Measurements from ENCODE around the gene AP3S2. TPM values are rescaled to one million over a fixed set of nuclear protein-coding genes. Genes with fewer than 3 reads are reported as not detected.
"Not testable (repeated sequence)": the region's sequence is repeated elsewhere in the genome, so short reads cannot be mapped to it uniquely, and the experiment has no call there.

Gene AP3S2
- total RNA-seq, 1 donor from 2014 or later: 24.7 TPM

- H3K4me3 Mint-ChIP-seq; intact Hi-C loops (cut with micrococcal nuclease); DNase-seq (ENCODE audit: low spot score); H3K27ac Mint-ChIP-seq; H3K27me3 Mint-ChIP-seq (ENCODE audit: insufficient read depth); H3K9me3 Mint-ChIP-seq: not testable (repeated sequence)
- peaks cover 12% of the 10 kb centered on the region for H3K4me1 Mint-ChIP-seq (ENCODE audit: low read depth)
- peaks cover 19% of the 10 kb centered on the region for H3K36me3 Mint-ChIP-seq (ENCODE audit: low read depth)
Observed at GRCh38 chr15:89854863-89855262, 38.9 kb downstream of the AP3S2 start.

DNA sequence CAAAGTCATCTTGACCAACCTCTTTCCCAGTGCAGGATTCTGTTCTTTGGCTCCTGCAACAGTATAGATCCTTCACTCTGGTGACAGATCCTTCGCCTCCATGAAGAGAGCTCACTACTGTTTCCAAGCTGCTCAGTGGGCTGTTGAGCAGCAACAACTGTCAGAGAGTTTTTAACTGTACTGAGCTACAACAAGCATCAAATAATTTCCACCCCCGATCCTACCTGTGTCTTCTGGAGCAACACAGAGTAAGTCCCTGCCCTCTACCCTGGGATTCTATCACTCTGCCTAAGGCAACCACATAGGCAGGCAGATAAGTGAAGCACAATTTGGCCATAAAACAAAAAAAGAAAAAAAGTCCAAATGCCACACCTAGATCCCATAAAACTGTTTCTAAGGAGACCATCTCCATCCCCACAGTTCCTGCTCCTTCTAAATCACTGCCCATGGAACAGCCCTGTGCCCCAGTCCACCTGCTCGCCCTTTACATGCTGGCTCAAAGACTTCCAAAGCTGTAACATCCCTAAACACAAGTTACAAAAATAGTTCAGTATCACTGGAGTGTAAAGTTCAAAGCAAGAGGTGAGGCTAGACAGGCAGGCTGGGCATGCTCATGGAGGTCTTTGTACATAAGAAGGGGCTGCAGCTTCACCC, 41.3 kb downstream of the AP3S2 start:
- DNase-seq (ENCODE audit: low spot score): no peak
- H3K4me3 Mint-ChIP-seq: no peak overlapping the region
- H3K27ac Mint-ChIP-seq: no peak overlapping the region
- peaks cover 12% of the 10 kb centered on the region for H3K4me1 Mint-ChIP-seq (ENCODE audit: low read depth)
- no peaks in the 10 kb centered on the region for H3K9me3 Mint-ChIP-seq
- peaks cover 23% of the 10 kb centered on the region for H3K36me3 Mint-ChIP-seq (ENCODE audit: low read depth)
- H3K27me3 Mint-ChIP-seq (ENCODE audit: insufficient read depth): no peaks in the 10 kb centered on the region
- intact Hi-C loops (cut with micrococcal nuclease): no loop called here

- H3K36me3 Mint-ChIP-seq (ENCODE audit: low read depth): peaks cover 22% of the 10 kb centered on the region
- intact Hi-C loops (cut with micrococcal nuclease): no loop called here
- H3K4me1 Mint-ChIP-seq (ENCODE audit: low read depth): peaks cover 12% of the 10 kb centered on the region
- no peak for DNase-seq (ENCODE audit: low spot score)
- no peaks in the 10 kb centered on the region for H3K9me3 Mint-ChIP-seq
- H3K27me3 Mint-ChIP-seq (ENCODE audit: insufficient read depth): no peaks in the 10 kb centered on the region
- H3K4me3 Mint-ChIP-seq: no peak overlapping the region
- H3K27ac Mint-ChIP-seq: no peak overlapping the region
Observed at GRCh38 chr15:89851673-89852341, 42.0 kb downstream of the AP3S2 start.

DNA sequence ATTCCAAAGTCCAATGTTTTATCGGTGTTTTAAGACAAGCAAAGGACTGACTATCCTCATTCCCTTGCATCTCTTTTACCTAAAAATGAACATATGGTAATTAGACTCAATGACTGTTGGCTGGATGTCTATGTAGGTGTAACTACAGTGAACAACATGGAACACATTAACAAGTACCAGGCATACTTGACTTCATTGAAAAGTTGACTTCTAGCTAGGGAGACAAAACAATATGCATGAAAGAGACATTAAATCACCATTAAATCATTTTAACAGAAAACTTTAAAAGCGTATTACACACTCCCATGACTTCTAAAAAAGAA, 44.9 kb downstream of the AP3S2 start:
- H3K4me3 Mint-ChIP-seq: no peak overlapping the region

GRCh38 chr15:89847101-89847500, 46.7 kb downstream of the AP3S2 start:
- intact Hi-C loops (cut with micrococcal nuclease): no loop called here
- Mint-ChIP-seq H3K27me3 (ENCODE audit: insufficient read depth) (no peaks in the 10 kb centered on the region), H3K4me3 (no peak overlapping the region), H3K27ac (no peak overlapping the region), H3K9me3 (no peaks in the 10 kb centered on the region), H3K36me3 (ENCODE audit: low read depth) (peaks cover 21% of the 10 kb centered on the region), H3K4me1 (ENCODE audit: low read depth) (peaks cover 18% of the 10 kb centered on the region)
- DNase-seq (ENCODE audit: low spot score): no peak

More for the DNA sequence above, 44.9 kb downstream of the AP3S2 start:
- Mint-ChIP-seq H3K27ac (no peak overlapping the region), H3K9me3 (no peaks in the 10 kb centered on the region), H3K27me3 (ENCODE audit: insufficient read depth) (no peaks in the 10 kb centered on the region), H3K4me1 (ENCODE audit: low read depth) (peaks cover 20% of the 10 kb centered on the region), H3K36me3 (ENCODE audit: low read depth) (peaks cover 25% of the 10 kb centered on the region)
- intact Hi-C loops (cut with micrococcal nuclease): no loop called here
- DNase-seq (ENCODE audit: low spot score): no peak

DNA sequence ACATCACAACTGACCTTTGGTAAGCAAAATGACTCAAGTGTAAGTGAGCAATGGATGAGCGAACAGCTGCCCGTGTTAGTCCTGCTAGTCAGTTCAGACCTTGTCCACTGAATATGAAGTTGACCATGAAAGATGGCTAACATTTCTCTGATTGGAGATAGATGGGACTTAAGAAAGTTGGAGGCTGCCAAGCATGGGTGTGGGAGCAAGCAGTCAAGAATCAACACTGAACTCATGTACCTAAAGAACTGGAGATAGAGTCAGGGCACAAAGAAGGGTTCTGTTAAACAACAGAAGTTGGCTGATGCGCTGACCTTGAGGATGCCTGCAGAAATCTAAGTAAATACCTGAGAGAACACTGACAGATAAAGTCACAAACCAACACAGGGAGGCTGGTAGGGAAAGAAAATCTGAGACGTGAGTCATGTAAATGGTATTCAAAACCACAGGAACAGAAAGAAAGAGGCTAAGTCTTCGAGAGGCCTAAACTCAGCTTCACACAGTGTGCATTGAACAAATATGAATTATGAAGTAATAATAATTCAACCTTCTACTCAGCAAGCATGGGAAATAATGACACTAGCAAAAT, 48.4 kb downstream of the AP3S2 start:
- Mint-ChIP-seq H3K27ac (no peak overlapping the region), H3K4me1 (ENCODE audit: low read depth) (peaks cover 16% of the 10 kb centered on the region)
- intact Hi-C loops (cut with micrococcal nuclease): no loop called here

DNA sequence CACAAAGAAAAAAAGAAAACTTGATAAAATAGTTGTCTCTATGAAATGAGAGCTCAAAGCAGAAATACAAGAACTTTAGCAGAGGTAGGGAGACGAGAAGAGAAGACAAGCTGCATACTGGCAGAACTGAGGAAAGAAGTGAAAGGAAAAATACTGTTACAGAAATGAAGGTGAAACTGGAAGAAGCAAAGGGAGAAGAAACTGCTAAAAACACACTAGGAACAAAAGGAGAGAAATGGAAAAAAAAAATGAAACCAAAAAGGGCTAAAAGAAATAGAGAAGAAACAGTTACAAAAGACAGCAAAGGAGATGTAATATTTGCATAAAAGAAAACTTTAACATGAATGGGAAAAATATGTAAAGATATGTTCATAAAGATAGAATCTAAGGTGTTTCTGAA, 51.8 kb downstream of the AP3S2 start:
- Mint-ChIP-seq H3K4me1 (ENCODE audit: low read depth) (peaks cover 16% of the 10 kb centered on the region), H3K9me3 (no peaks in the 10 kb centered on the region), H3K4me3 (no peak overlapping the region), H3K36me3 (ENCODE audit: low read depth) (peaks cover 10% of the 10 kb centered on the region), H3K27me3 (ENCODE audit: insufficient read depth) (no peaks in the 10 kb centered on the region), H3K27ac (no peak overlapping the region)
- intact Hi-C loops (cut with micrococcal nuclease): no loop called here
- no peak for DNase-seq (ENCODE audit: low spot score)

More for the DNA sequence above, 48.4 kb downstream of the AP3S2 start:
- no peaks in the 10 kb centered on the region for H3K9me3 Mint-ChIP-seq
- no peaks in the 10 kb centered on the region for H3K27me3 Mint-ChIP-seq (ENCODE audit: insufficient read depth)
- H3K36me3 Mint-ChIP-seq (ENCODE audit: low read depth): peaks cover 18% of the 10 kb centered on the region
- DNase-seq (ENCODE audit: low spot score): no peak
- H3K4me3 Mint-ChIP-seq: no peak overlapping the region

GRCh38 chr15:89841306-89841705, 52.5 kb downstream of the AP3S2 start:
- Mint-ChIP-seq H3K4me3 (no peak overlapping the region), H3K36me3 (ENCODE audit: low read depth) (peaks cover 11% of the 10 kb centered on the region), H3K27me3 (ENCODE audit: insufficient read depth) (no peaks in the 10 kb centered on the region), H3K9me3 (no peaks in the 10 kb centered on the region), H3K27ac (no peak overlapping the region), H3K4me1 (ENCODE audit: low read depth) (peaks cover 16% of the 10 kb centered on the region)
- no peak for DNase-seq (ENCODE audit: low spot score)
- intact Hi-C loops (cut with micrococcal nuclease): no loop called here

DNA sequence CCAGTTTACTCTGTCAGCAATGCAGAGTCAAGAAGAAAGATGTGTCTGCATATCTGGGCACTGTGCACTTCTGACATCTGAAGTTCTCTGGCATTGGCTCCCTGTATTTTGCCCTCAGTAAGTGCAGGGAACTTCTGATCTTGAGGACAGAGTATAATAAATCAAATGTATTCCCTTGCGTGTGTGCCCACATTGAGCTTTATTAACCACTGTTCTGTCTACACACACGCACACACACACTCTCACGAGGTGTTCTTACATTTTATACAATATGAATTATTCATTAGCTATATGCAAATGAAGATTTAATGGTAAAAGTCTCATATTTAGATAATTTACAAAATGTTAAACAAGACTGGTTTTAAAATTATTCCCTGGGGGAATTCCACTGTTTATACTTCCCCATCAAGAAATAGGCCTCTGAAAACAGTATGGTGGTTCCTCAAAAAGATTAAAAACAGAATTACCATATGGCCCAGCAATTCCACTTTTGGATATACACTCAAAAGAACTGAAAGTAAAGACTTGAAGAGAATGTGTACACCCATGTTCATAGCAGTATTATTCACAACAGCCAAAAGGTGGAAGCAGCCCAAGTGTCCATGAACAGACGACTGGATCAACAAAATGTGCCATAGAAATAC, 54.5 kb downstream of the AP3S2 start:
- no peaks in the 10 kb centered on the region for H3K9me3 Mint-ChIP-seq
- DNase-seq (ENCODE audit: low spot score): no peak
- H3K4me1 Mint-ChIP-seq (ENCODE audit: low read depth): peaks cover 8% of the 10 kb centered on the region
- H3K4me3 Mint-ChIP-seq: no peak overlapping the region
- no peaks in the 10 kb centered on the region for H3K27me3 Mint-ChIP-seq (ENCODE audit: insufficient read depth)
- intact Hi-C loops (cut with micrococcal nuclease): no loop called here
- no peak overlapping the region for H3K27ac Mint-ChIP-seq
- H3K36me3 Mint-ChIP-seq (ENCODE audit: low read depth): peaks cover 12% of the 10 kb centered on the region

DNA sequence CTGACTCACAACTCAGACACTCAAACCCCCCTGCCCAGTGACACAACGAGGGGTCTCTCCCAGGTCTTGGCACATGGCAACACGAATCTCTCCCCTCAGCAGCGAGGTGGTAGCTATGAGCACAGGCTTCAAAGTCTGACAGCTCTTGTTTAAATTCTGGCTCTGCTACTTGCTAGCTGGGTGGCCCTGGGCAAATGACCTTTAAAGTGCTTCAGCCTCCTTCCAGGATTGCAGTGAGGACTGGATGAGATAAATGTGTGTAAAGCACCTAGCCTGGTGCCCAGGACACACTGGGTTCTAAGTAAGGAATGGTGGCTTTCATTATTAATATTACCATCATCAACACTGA, 56.0 kb downstream of the AP3S2 start:
- Mint-ChIP-seq H3K4me1 (ENCODE audit: low read depth) (peaks cover 8% of the 10 kb centered on the region), H3K27ac (no peak overlapping the region), H3K36me3 (ENCODE audit: low read depth) (peaks cover 22% of the 10 kb centered on the region), H3K4me3 (no peak overlapping the region), H3K27me3 (ENCODE audit: insufficient read depth) (no peaks in the 10 kb centered on the region), H3K9me3 (no peaks in the 10 kb centered on the region)
- intact Hi-C loops (cut with micrococcal nuclease): no loop called here
- no peak for DNase-seq (ENCODE audit: low spot score)

DNA sequence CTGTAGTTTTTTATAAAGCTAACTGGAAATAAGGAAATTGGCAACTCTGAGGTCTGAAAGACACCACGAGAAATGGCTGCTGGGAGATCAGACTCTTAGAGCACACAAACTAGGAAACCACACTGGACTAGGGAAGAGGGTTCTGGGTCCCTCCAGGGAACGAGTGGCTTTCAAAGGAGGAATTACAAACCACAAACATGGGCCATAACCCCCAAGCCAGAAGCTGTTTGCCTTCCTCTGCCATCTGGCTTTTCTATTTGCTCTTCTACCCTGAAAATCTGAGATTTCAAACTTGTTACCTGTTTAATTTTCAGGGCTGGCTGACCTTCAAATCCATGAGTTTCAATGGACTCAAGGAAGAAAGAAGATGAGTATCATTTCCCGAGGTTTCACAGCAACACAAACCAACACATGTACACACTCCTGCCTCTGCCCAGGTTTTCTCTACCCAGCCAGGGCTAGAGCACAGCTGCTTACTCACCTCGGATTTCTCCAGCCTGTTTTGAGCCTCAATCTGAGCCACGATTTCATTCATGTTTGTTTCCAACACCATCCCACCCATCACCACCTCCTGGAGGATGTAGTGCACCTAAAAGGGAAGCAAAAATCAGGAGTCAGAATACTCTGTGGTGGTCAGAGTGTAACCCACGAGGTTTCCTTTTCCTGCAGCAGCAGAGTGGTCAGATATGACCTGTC, 56.5 kb downstream of the AP3S2 start:
- no peak overlapping the region for H3K4me3 Mint-ChIP-seq
- no peak overlapping the region for H3K27ac Mint-ChIP-seq
- H3K27me3 Mint-ChIP-seq (ENCODE audit: insufficient read depth): no peaks in the 10 kb centered on the region
- H3K4me1 Mint-ChIP-seq (ENCODE audit: low read depth): peaks cover 6% of the 10 kb centered on the region
- H3K36me3 Mint-ChIP-seq (ENCODE audit: low read depth): peaks cover 21% of the 10 kb centered on the region
- DNase-seq (ENCODE audit: low spot score): no peak
- intact Hi-C loops (cut with micrococcal nuclease): no loop called here
- no peaks in the 10 kb centered on the region for H3K9me3 Mint-ChIP-seq

- no peak for DNase-seq (ENCODE audit: low spot score)
- peaks cover 20% of the 10 kb centered on the region for H3K36me3 Mint-ChIP-seq (ENCODE audit: low read depth)
- H3K4me3 Mint-ChIP-seq: no peak overlapping the region
- H3K27me3 Mint-ChIP-seq (ENCODE audit: insufficient read depth): no peaks in the 10 kb centered on the region
- intact Hi-C loops (cut with micrococcal nuclease): no loop called here
- H3K27ac Mint-ChIP-seq: no peak overlapping the region
- H3K4me1 Mint-ChIP-seq (ENCODE audit: low read depth): no peaks in the 10 kb centered on the region
- no peaks in the 10 kb centered on the region for H3K9me3 Mint-ChIP-seq
Observed at GRCh38 chr15:89836267-89837133, 57.3 kb downstream of the AP3S2 start.

Measured in activated T-helper 1 cell treated with anti-CD3 and anti-CD28 coated beads, Interleukin-12 subunit alpha, Interleukin-12 subunit beta, Interleukin-2, Interleukin-4 antibody, amounts not matched to agents 30 ng/mL and 10 ng/mL and 1 ng/mL, durations not matched to agents 14 hours and 24 hours and 36 hours (primary cell).